ENCODE results near the gene ZNF134. TPM values are rescaled to one million over a fixed set of nuclear protein-coding genes. Genes with fewer than 3 reads are reported as not detected.

Gene ZNF134
- total and polyA plus RNA-seq, 12 donors, result 3.2 to 25.2 (median 18.9) TPM

- Histone ChIP-seq H3K4me1 (replicated peaks in 1 of 2) (no peaks in the 10 kb centered on the region), H3K4me3 (no peak overlapping the region), H3K36me3 (replicated peaks in 1 of 2) (peaks cover 0 to 28% of the 10 kb centered on the region in 2 donors), H3K9me3 (replicated peaks in 1 of 3) (peaks cover 0 to 29% (median 0%) of the 10 kb centered on the region in 3 donors), H3K27me3 (no peaks in the 10 kb centered on the region), H3K27ac (no peak overlapping the region)
- no peak for TF ChIP-seq CTCF (IDR thresholded peaks at IDR 0.05)
- TF ChIP-seq POLR2A (IDR thresholded peaks at IDR 0.05), result no peak
- intact Hi-C loops (cut with DNase I), result no loop called here
- WGBS, 4 donors, result 92 to 100% (median 98%) methylated on average over 4 of the region's 4 CpGs
- no peak for DNase-seq
Measured at GRCh38 chr19:57641715-57642234, 27.7 kb downstream of the ZNF134 start.

GRCh38 chr19:57642396-57643046 lies 28.5 kb downstream of the ZNF134 start:
- peaks cover 0 to 28% of the 10 kb centered on the region in 2 donors for H3K36me3 ChIP-seq (replicated peaks in 1 of 2)
- no peaks in the 10 kb centered on the region for H3K4me1 ChIP-seq (replicated peaks in 1 of 2)
- no peak for TF ChIP-seq POLR2A (IDR thresholded peaks at IDR 0.05)
- no peak for TF ChIP-seq CTCF (IDR thresholded peaks at IDR 0.05)
- 60 to 68% (median 63%) methylated on average over 4 of the region's 4 CpGs for WGBS, 4 donors
- DNase-seq, result peak in 6 of 7 donors; percentile 47 to 74 (median 56)
- H3K27me3 ChIP-seq, result no peaks in the 10 kb centered on the region
- intact Hi-C loops (cut with DNase I), result no loop called here
- peak overlapping the region in 2 of 5 donors; percentile 7 to 13 for H3K27ac ChIP-seq
- peaks cover 0 to 23% (median 0%) of the 10 kb centered on the region in 3 donors for H3K9me3 ChIP-seq (replicated peaks in 1 of 3)
- H3K4me3 ChIP-seq, result no peak overlapping the region

- Histone ChIP-seq H3K36me3 (replicated peaks in 1 of 2) (peaks cover 0 to 28% of the 10 kb centered on the region in 2 donors), H3K9me3 (replicated peaks in 1 of 3) (peaks cover 0 to 11% (median 0%) of the 10 kb centered on the region in 3 donors), H3K4me1 (replicated peaks in 1 of 2) (no peaks in the 10 kb centered on the region), H3K4me3 (no peak overlapping the region), H3K27ac (no peak overlapping the region), H3K27me3 (no peaks in the 10 kb centered on the region)
- DNase-seq, result no peak
- TF ChIP-seq CTCF (IDR thresholded peaks at IDR 0.05), result no peak
- no peak for TF ChIP-seq POLR2A (IDR thresholded peaks at IDR 0.05)
- intact Hi-C loops (cut with DNase I), result no loop called here
Measured at GRCh38 chr19:57643734-57644133, 29.7 kb downstream of the ZNF134 start.

- intact Hi-C loops (cut with DNase I), result no loop called here
- DNase-seq, result no peak
- H3K9me3 ChIP-seq (replicated peaks in 1 of 3), result no peaks in the 10 kb centered on the region
- no peak overlapping the region for H3K4me3 ChIP-seq
- no peaks in the 10 kb centered on the region for H3K27me3 ChIP-seq
- H3K36me3 ChIP-seq (replicated peaks in 1 of 2), result no peaks in the 10 kb centered on the region
- TF ChIP-seq POLR2A (IDR thresholded peaks at IDR 0.05), result no peak
- TF ChIP-seq CTCF (IDR thresholded peaks at IDR 0.05), result no peak
- 62 to 68% (median 63%) methylated on average over 6 of the region's 6 CpGs for WGBS, 4 donors
- H3K4me1 ChIP-seq (replicated peaks in 1 of 2), result no peaks in the 10 kb centered on the region
- no peak overlapping the region for H3K27ac ChIP-seq
Measured at GRCh38 chr19:57648331-57649003, 34.4 kb downstream of the ZNF134 start.
